Adrenal gland (tissue), 5 donors: ENCODE results near the gene PBX3.

Experiments
- POLR2A ChIP-seq, 2 donors: fragments of 450-650 bp; IDR thresholded peaks; one replicate each; pipeline ENCODE4 v1.6.1; 2017; ENCODE audit warnings: antibody characterized with exemption in 2 of 2, mild to moderate bottlenecking in 2 of 2, moderate library complexity in 1 of 2
- TF ChIP-seq, protein P1 (sequence below), 6 experiments: fragments of 450-650 bp in 4 of 6; fragments of 200-600 bp in 2 of 6; sonication (generic) in 1 of 6; IDR thresholded peaks; 1 replicate in 5 of 6; 2 replicates in 1 of 6; pipeline versions ENCODE4 v1.5.1 to v1.8.0; 2016 to 2021; ENCODE audit warnings: antibody characterized with exemption in 6 of 6, mild to moderate bottlenecking in 2 of 6, moderate library complexity in 1 of 6
- donor health status: DM: no; HTN: no; CAD: no.

- no peak for TF ChIP-seq POLR2A (IDR thresholded peaks at IDR 0.05)
- TF ChIP-seq, protein P1, sequence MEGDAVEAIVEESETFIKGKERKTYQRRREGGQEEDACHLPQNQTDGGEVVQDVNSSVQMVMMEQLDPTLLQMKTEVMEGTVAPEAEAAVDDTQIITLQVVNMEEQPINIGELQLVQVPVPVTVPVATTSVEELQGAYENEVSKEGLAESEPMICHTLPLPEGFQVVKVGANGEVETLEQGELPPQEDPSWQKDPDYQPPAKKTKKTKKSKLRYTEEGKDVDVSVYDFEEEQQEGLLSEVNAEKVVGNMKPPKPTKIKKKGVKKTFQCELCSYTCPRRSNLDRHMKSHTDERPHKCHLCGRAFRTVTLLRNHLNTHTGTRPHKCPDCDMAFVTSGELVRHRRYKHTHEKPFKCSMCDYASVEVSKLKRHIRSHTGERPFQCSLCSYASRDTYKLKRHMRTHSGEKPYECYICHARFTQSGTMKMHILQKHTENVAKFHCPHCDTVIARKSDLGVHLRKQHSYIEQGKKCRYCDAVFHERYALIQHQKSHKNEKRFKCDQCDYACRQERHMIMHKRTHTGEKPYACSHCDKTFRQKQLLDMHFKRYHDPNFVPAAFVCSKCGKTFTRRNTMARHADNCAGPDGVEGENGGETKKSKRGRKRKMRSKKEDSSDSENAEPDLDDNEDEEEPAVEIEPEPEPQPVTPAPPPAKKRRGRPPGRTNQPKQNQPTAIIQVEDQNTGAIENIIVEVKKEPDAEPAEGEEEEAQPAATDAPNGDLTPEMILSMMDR (IDR thresholded peaks at IDR 0.05): no peak
Measured at GRCh38 chr9:125950880-125951471, 203.8 kb downstream of the PBX3 start.
